ENCODE data around the gene C16orf87. TPM values are rescaled to one million over a fixed set of nuclear protein-coding genes. Genes with fewer than 3 reads are reported as not detected.
A peak's percentile ranks its signal among the peaks of the same experiment; 100 is the strongest.

Gene C16orf87
- total RNA-seq, 1 donor, result 9.8 TPM

GRCh38 chr16:46830417-46830901 lies 521 bp downstream of the C16orf87 start:
- H3K36me3 ChIP-seq (ENCODE audit: insufficient read depth, low read length), result no peaks in the 10 kb centered on the region
- peak overlapping the region; percentile 86 for H3K27ac ChIP-seq (ENCODE audit: low read depth, low read length)
- H4K20me1 ChIP-seq (ENCODE audit: insufficient read depth, low read length), result no peaks in the 10 kb centered on the region
- peak overlapping the region; percentile 79 for H3K4me2 ChIP-seq (ENCODE audit: insufficient read depth, low read length)
- peaks cover 15% of the 10 kb centered on the region for H3K4me1 ChIP-seq (ENCODE audit: insufficient read depth, low read length)
- H3K27me3 ChIP-seq (ENCODE audit: insufficient read depth, low read length), result peaks cover 12% of the 10 kb centered on the region
- H2AFZ ChIP-seq (ENCODE audit: low read length), result peak overlapping the region; percentile 73
- no peaks in the 10 kb centered on the region for H3K9me3 ChIP-seq (ENCODE audit: low read depth, low read length)
- H3K4me3 ChIP-seq (ENCODE audit: insufficient read depth, low read length), result peak overlapping the region; percentile 89
- TF ChIP-seq CTCF (IDR thresholded peaks at IDR 0.05; ENCODE audit: extremely low read depth, low read depth, low read length), result no peak
- peaks cover 48% of the 10 kb centered on the region for H3K79me2 ChIP-seq (ENCODE audit: insufficient read depth, low read length)
- DNase-seq (ENCODE audit: insufficient read length, low spot score, missing footprints), result peak; percentile 79

- Histone ChIP-seq H2AFZ (ENCODE audit: low read length) (no peak overlapping the region), H3K27ac (ENCODE audit: low read depth, low read length) (peak overlapping the region; percentile 86), H3K79me2 (ENCODE audit: insufficient read depth, low read length) (peaks cover 59% of the 10 kb centered on the region), H3K4me2 (ENCODE audit: insufficient read depth, low read length) (peak overlapping the region; percentile 79), H4K20me1 (ENCODE audit: insufficient read depth, low read length) (no peaks in the 10 kb centered on the region), H3K4me3 (ENCODE audit: insufficient read depth, low read length) (peak overlapping the region; percentile 89), H3K4me1 (ENCODE audit: insufficient read depth, low read length) (peaks cover 15% of the 10 kb centered on the region), H3K9me3 (ENCODE audit: low read depth, low read length) (no peaks in the 10 kb centered on the region), H3K27me3 (ENCODE audit: insufficient read depth, low read length) (peaks cover 6% of the 10 kb centered on the region), H3K36me3 (ENCODE audit: insufficient read depth, low read length) (no peaks in the 10 kb centered on the region)
- TF ChIP-seq CTCF (IDR thresholded peaks at IDR 0.05; ENCODE audit: extremely low read depth, low read depth, low read length), result no peak
- DNase-seq (ENCODE audit: insufficient read length, low spot score, missing footprints), result no peak
Measured at GRCh38 chr16:46828943-46829342, 2.0 kb downstream of the C16orf87 start.

GRCh38 chr16:46828292-46828691 lies 2.7 kb downstream of the C16orf87 start:
- TF ChIP-seq CTCF (IDR thresholded peaks at IDR 0.05; ENCODE audit: extremely low read depth, low read depth, low read length), result no peak
- Histone ChIP-seq H3K36me3 (ENCODE audit: insufficient read depth, low read length) (no peaks in the 10 kb centered on the region), H4K20me1 (ENCODE audit: insufficient read depth, low read length) (no peaks in the 10 kb centered on the region), H3K4me1 (ENCODE audit: insufficient read depth, low read length) (peaks cover 15% of the 10 kb centered on the region), H3K4me3 (ENCODE audit: insufficient read depth, low read length) (no peak overlapping the region), H3K27me3 (ENCODE audit: insufficient read depth, low read length) (peaks cover 2% of the 10 kb centered on the region), H3K27ac (ENCODE audit: low read depth, low read length) (no peak overlapping the region), H3K79me2 (ENCODE audit: insufficient read depth, low read length) (peaks cover 64% of the 10 kb centered on the region), H2AFZ (ENCODE audit: low read length) (no peak overlapping the region), H3K9me3 (ENCODE audit: low read depth, low read length) (no peaks in the 10 kb centered on the region), H3K4me2 (ENCODE audit: insufficient read depth, low read length) (no peak overlapping the region)
- no peak for DNase-seq (ENCODE audit: insufficient read length, low spot score, missing footprints)

GRCh38 chr16:46826631-46827030 lies 4.3 kb downstream of the C16orf87 start:
- no peaks in the 10 kb centered on the region for H3K27me3 ChIP-seq (ENCODE audit: insufficient read depth, low read length)
- H4K20me1 ChIP-seq (ENCODE audit: insufficient read depth, low read length), result no peaks in the 10 kb centered on the region
- no peak for TF ChIP-seq CTCF (IDR thresholded peaks at IDR 0.05; ENCODE audit: extremely low read depth, low read depth, low read length)
- H3K4me3 ChIP-seq (ENCODE audit: insufficient read depth, low read length), result no peak overlapping the region
- H3K4me1 ChIP-seq (ENCODE audit: insufficient read depth, low read length), result peaks cover 28% of the 10 kb centered on the region
- peaks cover 70% of the 10 kb centered on the region for H3K79me2 ChIP-seq (ENCODE audit: insufficient read depth, low read length)
- no peak overlapping the region for H3K27ac ChIP-seq (ENCODE audit: low read depth, low read length)
- H2AFZ ChIP-seq (ENCODE audit: low read length), result no peak overlapping the region
- peak overlapping the region; percentile 28 for H3K4me2 ChIP-seq (ENCODE audit: insufficient read depth, low read length)
- H3K9me3 ChIP-seq (ENCODE audit: low read depth, low read length), result no peaks in the 10 kb centered on the region
- no peak for DNase-seq (ENCODE audit: insufficient read length, low spot score, missing footprints)
- no peaks in the 10 kb centered on the region for H3K36me3 ChIP-seq (ENCODE audit: insufficient read depth, low read length)
